Loucy (cell line): ENCODE measurements around the gene SNX8.

Source experiments
- H2AFZ ChIP-seq: fragments of 200-600 bp; sonication (generic); 2 replicates; pipeline ENCODE4 v1.6.0; 2016; ENCODE audit warnings: antibody characterized with exemption, mild to moderate bottlenecking, low read length, moderate library complexity
- H3F3A ChIP-seq: fragments of 200-600 bp; 2 replicates; pipeline ENCODE4 v1.6.0; 2016; ENCODE audit warnings: antibody characterized with exemption, low read depth, mild to moderate bottlenecking
- H3K27me3 ChIP-seq: fragments of 200-600 bp; sonication (generic); 2 replicates; pipeline ENCODE4 v1.6.1; 2014; ENCODE audit warnings: low read length, mild to moderate bottlenecking; ENCODE audit not compliant: insufficient read depth, poor library complexity, severe bottlenecking
- H3K36me3 ChIP-seq: fragments of 200-600 bp; sonication (generic); 2 replicates; pipeline ENCODE4 v1.6.1; 2016; ENCODE audit warnings: low read length; ENCODE audit not compliant: insufficient read depth
- H3K4me1 ChIP-seq: fragments of 200-600 bp; sonication (generic); 2 replicates; pipeline ENCODE4 v1.5.1; 2014; ENCODE audit warnings: low read length, mild to moderate bottlenecking; ENCODE audit not compliant: insufficient read depth, poor library complexity, severe bottlenecking
- H3K4me2 ChIP-seq: fragments of 200-600 bp; sonication (generic); 2 replicates; pipeline ENCODE4 v1.6.0; 2014; ENCODE audit warnings: antibody characterized with exemption, low read length, low read depth, mild to moderate bottlenecking; ENCODE audit not compliant: poor library complexity, severe bottlenecking
- H3K4me3 ChIP-seq: fragments of 200-600 bp; sonication (generic); 2 replicates; pipeline ENCODE4 v1.5.1; 2014; ENCODE audit warnings: low read length, mild to moderate bottlenecking, mixed read lengths; ENCODE audit not compliant: poor library complexity, severe bottlenecking
- H3K79me2 ChIP-seq: fragments of 200-600 bp; sonication (generic); 2 replicates; pipeline ENCODE4 v1.6.1; 2014; ENCODE audit warnings: low read length; ENCODE audit not compliant: insufficient read depth
- H3K9ac ChIP-seq: fragments of 200-600 bp; sonication (generic); 2 replicates; pipeline ENCODE4 v1.6.0; 2014; ENCODE audit warnings: mild to moderate bottlenecking, low read depth, low read length, moderate library complexity; ENCODE audit not compliant: poor library complexity, severe bottlenecking
- H3K9me2 ChIP-seq: fragments of 200-600 bp; sonication (generic); replicated peaks from 2 replicates; pipeline ENCODE4 v1.6.1; 2016; ENCODE audit warnings: low read depth, low read length, mixed read lengths
- H3K9me3 ChIP-seq: fragments of 200-600 bp; sonication (generic); 2 replicates; pipeline ENCODE4 v1.6.1; 2014; ENCODE audit warnings: mild to moderate bottlenecking, antibody characterized with exemption, low read length, low read depth; ENCODE audit not compliant: insufficient read depth
- H4K20me1 ChIP-seq: fragments of 200-600 bp; sonication (generic); 2 replicates; pipeline ENCODE4 v1.6.0; 2014; ENCODE audit warnings: antibody characterized with exemption, low read length, mild to moderate bottlenecking; ENCODE audit not compliant: insufficient read depth, poor library complexity, severe bottlenecking
- EZH2phosphoT487 ChIP-seq: fragments of 200-600 bp; IDR thresholded peaks from 2 replicates; pipeline ENCODE4 v1.6.1; 2018; ENCODE audit warnings: antibody characterized with exemption, mild to moderate bottlenecking, moderate library complexity, borderline replicate concordance
- TF ChIP-seq, protein P1 (sequence below): fragments of 200-600 bp; sonication (generic); conservative IDR thresholded peaks from 2 replicates; pipeline ENCODE4 v1.5.1; 2014; ENCODE audit warnings: mild to moderate bottlenecking, antibody characterized with exemption, low read length

The SNX8 gene

DNA sequence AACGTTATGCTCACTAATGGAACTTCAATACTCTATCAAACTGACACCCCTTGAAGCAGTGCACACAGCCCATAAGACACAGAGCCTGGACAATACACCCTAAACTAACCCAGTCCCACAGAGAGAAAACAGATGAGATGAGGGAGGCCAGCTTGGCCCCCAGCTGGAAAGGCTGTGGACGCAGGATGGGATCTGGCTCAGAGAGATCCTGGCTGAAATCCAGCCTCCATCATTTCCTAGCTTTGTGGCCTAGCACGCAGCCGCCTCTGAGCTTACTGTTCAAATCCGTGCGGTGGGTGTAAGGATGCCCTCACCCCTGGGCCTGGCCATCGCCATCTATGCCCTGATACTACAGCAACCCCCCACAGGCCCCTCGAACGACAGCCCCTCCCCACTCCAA lies 32.7 kb downstream of the SNX8 start:
- no peaks in the 10 kb centered on the region for H3K27me3 ChIP-seq
- H3K4me1 ChIP-seq = peaks cover 9% of the 10 kb centered on the region
- H3K79me2 ChIP-seq = no peaks in the 10 kb centered on the region
- peaks cover 4% of the 10 kb centered on the region; the same call in 1 of the 2 replicates for H3K36me3 ChIP-seq
- H3K9ac ChIP-seq = no peak overlapping the region
- no peaks in the 10 kb centered on the region for H4K20me1 ChIP-seq
- TF ChIP-seq, protein P1, sequence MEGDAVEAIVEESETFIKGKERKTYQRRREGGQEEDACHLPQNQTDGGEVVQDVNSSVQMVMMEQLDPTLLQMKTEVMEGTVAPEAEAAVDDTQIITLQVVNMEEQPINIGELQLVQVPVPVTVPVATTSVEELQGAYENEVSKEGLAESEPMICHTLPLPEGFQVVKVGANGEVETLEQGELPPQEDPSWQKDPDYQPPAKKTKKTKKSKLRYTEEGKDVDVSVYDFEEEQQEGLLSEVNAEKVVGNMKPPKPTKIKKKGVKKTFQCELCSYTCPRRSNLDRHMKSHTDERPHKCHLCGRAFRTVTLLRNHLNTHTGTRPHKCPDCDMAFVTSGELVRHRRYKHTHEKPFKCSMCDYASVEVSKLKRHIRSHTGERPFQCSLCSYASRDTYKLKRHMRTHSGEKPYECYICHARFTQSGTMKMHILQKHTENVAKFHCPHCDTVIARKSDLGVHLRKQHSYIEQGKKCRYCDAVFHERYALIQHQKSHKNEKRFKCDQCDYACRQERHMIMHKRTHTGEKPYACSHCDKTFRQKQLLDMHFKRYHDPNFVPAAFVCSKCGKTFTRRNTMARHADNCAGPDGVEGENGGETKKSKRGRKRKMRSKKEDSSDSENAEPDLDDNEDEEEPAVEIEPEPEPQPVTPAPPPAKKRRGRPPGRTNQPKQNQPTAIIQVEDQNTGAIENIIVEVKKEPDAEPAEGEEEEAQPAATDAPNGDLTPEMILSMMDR = no peak
- no peak for TF ChIP-seq EZH2phosphoT487
- H3K4me3 ChIP-seq = no peak overlapping the region
- no peak overlapping the region for H2AFZ ChIP-seq
- H3K9me2 ChIP-seq = no peaks in the 10 kb centered on the region
- no peaks in the 10 kb centered on the region for H3F3A ChIP-seq
- no peaks in the 10 kb centered on the region for H3K9me3 ChIP-seq
- no peak overlapping the region for H3K4me2 ChIP-seq

DNA sequence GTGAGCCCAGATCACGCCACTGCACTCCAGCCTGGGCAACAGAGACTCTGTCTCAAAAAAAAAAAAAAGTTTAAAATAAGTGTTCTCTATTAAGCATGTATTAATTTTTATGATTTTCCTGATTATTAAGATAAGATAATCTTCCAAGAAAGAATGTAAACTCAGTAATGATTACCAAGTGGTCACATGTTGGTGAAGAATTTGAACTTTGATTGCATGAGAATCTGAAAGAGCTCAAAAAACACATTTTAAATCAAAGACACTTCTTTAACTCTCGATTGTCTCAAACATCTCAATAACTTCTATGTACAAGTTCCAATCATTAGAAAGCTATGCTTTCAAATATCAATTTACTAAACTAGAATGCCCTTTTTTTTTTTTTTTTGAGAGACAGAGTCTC lies 33.8 kb downstream of the SNX8 start:
- no peak overlapping the region for H2AFZ ChIP-seq
- H3K4me2 ChIP-seq = no peak overlapping the region
- peaks cover 9% of the 10 kb centered on the region for H3K4me1 ChIP-seq
- H3K36me3 ChIP-seq = peaks cover 4% of the 10 kb centered on the region; the same call in 1 of the 2 replicates
- H3K9me2 ChIP-seq = no peaks in the 10 kb centered on the region
- H3K4me3 ChIP-seq = no peak overlapping the region
- TF ChIP-seq, protein P1 = no peak
- H3F3A ChIP-seq = no peaks in the 10 kb centered on the region
- no peak overlapping the region for H3K9ac ChIP-seq
- no peaks in the 10 kb centered on the region for H4K20me1 ChIP-seq
- H3K9me3 ChIP-seq = no peaks in the 10 kb centered on the region
- no peaks in the 10 kb centered on the region for H3K79me2 ChIP-seq
- H3K27me3 ChIP-seq = no peaks in the 10 kb centered on the region

DNA sequence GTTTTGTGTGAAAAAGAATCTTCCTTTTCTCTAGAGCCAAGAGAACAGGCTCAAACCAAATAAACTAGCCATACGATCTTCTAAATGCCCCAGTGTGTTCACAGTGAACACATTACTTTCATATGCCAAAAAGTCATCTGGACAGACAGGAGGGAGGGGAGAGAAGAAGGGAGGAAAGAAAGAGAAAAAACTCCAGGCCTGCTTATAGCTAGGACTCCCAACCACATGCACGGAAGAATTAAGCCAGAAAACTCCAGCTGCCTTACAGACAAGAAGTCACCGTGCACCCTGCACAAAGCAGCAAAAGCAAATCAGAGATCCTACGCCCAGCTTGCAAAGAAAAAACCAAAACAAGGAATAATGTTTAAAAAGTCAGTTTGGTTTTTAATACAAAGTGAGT lies 34.3 kb downstream of the SNX8 start:
- Histone ChIP-seq H2AFZ (no peak overlapping the region), H3K4me2 (no peak overlapping the region), H4K20me1 (no peaks in the 10 kb centered on the region), H3K4me3 (no peak overlapping the region), H3K79me2 (no peaks in the 10 kb centered on the region), H3K9ac (no peak overlapping the region), H3K9me3 (no peaks in the 10 kb centered on the region), H3K4me1 (peaks cover 9% of the 10 kb centered on the region), H3K27me3 (no peaks in the 10 kb centered on the region), H3K9me2 (no peaks in the 10 kb centered on the region), H3F3A (no peaks in the 10 kb centered on the region), H3K36me3 (peaks cover 4% of the 10 kb centered on the region; the same call in 1 of the 2 replicates)
- TF ChIP-seq EZH2phosphoT487 = no peak
- TF ChIP-seq, protein P1 = no peak
